ENCODE measurements around the gene FCN3. TPM values are rescaled to one million over a fixed set of nuclear protein-coding genes. Genes with fewer than 3 reads are reported as not detected.

Gene FCN3
- total RNA-seq, 2 donors from 2014 or later, result 0.26 TPM; not detected in 1

- H3K9me3 Mint-ChIP-seq, result no peaks in the 10 kb centered on the region
- no peak overlapping the region for H3K4me3 ChIP-seq (ENCODE audit: low read length)
- H3K27ac ChIP-seq (ENCODE audit: low read depth, low read length), result no peak overlapping the region
- H3K36me3 Mint-ChIP-seq (ENCODE audit: low read depth), result no peaks in the 10 kb centered on the region
- no peak overlapping the region for H3K4me3 Mint-ChIP-seq
- no peaks in the 10 kb centered on the region for H3K4me1 Mint-ChIP-seq
- no peaks in the 10 kb centered on the region for H3K27me3 ChIP-seq (ENCODE audit: control insufficient read depth, insufficient read depth, low read length, poor library complexity, severe bottlenecking)
- no peaks in the 10 kb centered on the region for H3K36me3 ChIP-seq (ENCODE audit: control insufficient read depth, insufficient read depth, low read length)
- peak; percentile 78 for DNase-seq
- H3K4me1 ChIP-seq (ENCODE audit: control insufficient read depth, insufficient read depth, low read length), result no peaks in the 10 kb centered on the region
- H3K9ac ChIP-seq (ENCODE audit: extremely low read depth, low read length, poor library complexity, severe bottlenecking), result no peak overlapping the region
- peak; percentile 69 for TF ChIP-seq CTCF (conservative IDR thresholded peaks at IDR 0.05)
- H3K27ac Mint-ChIP-seq, result no peak overlapping the region
- H3K9me3 ChIP-seq (ENCODE audit: control insufficient read depth, low read length), result no peaks in the 10 kb centered on the region
- peaks cover 3% of the 10 kb centered on the region for H3K27me3 Mint-ChIP-seq (ENCODE audit: insufficient read depth)
- 91 to 93% methylated on average over 4 to 11 of the region's 11 CpGs for WGBS, 2 experiments (ENCODE audit: insufficient coverage in 1 of 2, insufficient read length in 1 of 2)
These were observed 1.6 kb downstream of the FCN3 start for GRCh38 chr1:27372808-27373690.

GRCh38 chr1:27372022-27372807 lies 2.4 kb downstream of the FCN3 start:
- H3K27ac ChIP-seq (ENCODE audit: low read depth, low read length), result no peak overlapping the region
- no peaks in the 10 kb centered on the region for H3K4me1 ChIP-seq (ENCODE audit: control insufficient read depth, insufficient read depth, low read length)
- WGBS, 2 experiments (ENCODE audit: insufficient coverage in 1 of 2, insufficient read length in 1 of 2), result 91 to 94% methylated on average over 14 to 19 of the region's 19 CpGs
- H3K27ac Mint-ChIP-seq, result no peak overlapping the region
- no peaks in the 10 kb centered on the region for H3K36me3 ChIP-seq (ENCODE audit: control insufficient read depth, insufficient read depth, low read length)
- peaks cover 3% of the 10 kb centered on the region for H3K27me3 Mint-ChIP-seq (ENCODE audit: insufficient read depth)
- no peak overlapping the region for H3K4me3 ChIP-seq (ENCODE audit: low read length)
- H3K9me3 Mint-ChIP-seq, result no peaks in the 10 kb centered on the region
- H3K9ac ChIP-seq (ENCODE audit: extremely low read depth, low read length, poor library complexity, severe bottlenecking), result no peak overlapping the region
- peaks cover 2% of the 10 kb centered on the region for H3K4me1 Mint-ChIP-seq
- no peak overlapping the region for H3K4me3 Mint-ChIP-seq
- no peak for DNase-seq
- no peak for TF ChIP-seq CTCF (conservative IDR thresholded peaks at IDR 0.05)
- H3K9me3 ChIP-seq (ENCODE audit: control insufficient read depth, low read length), result no peaks in the 10 kb centered on the region
- no peaks in the 10 kb centered on the region for H3K36me3 Mint-ChIP-seq (ENCODE audit: low read depth)
- H3K27me3 ChIP-seq (ENCODE audit: control insufficient read depth, insufficient read depth, low read length, poor library complexity, severe bottlenecking), result no peaks in the 10 kb centered on the region

GRCh38 chr1:27368869-27369582 lies 5.6 kb downstream of the FCN3 start:
- H3K4me3 Mint-ChIP-seq, result no peak overlapping the region
- H3K27ac ChIP-seq (ENCODE audit: low read depth, low read length), result no peak overlapping the region
- peaks cover 3% of the 10 kb centered on the region for H3K27me3 Mint-ChIP-seq (ENCODE audit: insufficient read depth)
- H3K27me3 ChIP-seq (ENCODE audit: control insufficient read depth, insufficient read depth, low read length, poor library complexity, severe bottlenecking), result no peaks in the 10 kb centered on the region
- 85 to 86% methylated on average over 12 to 13 of the region's 13 CpGs for WGBS, 2 experiments (ENCODE audit: insufficient coverage in 1 of 2, insufficient read length in 1 of 2)
- no peaks in the 10 kb centered on the region for H3K36me3 ChIP-seq (ENCODE audit: control insufficient read depth, insufficient read depth, low read length)
- H3K27ac Mint-ChIP-seq, result no peak overlapping the region
- H3K9me3 Mint-ChIP-seq, result no peaks in the 10 kb centered on the region
- H3K9me3 ChIP-seq (ENCODE audit: control insufficient read depth, low read length), result no peaks in the 10 kb centered on the region
- peaks cover 12% of the 10 kb centered on the region for H3K4me1 Mint-ChIP-seq
- no peak overlapping the region for H3K4me3 ChIP-seq (ENCODE audit: low read length)
- TF ChIP-seq CTCF (conservative IDR thresholded peaks at IDR 0.05), result peak; percentile 58
- H3K9ac ChIP-seq (ENCODE audit: extremely low read depth, low read length, poor library complexity, severe bottlenecking), result no peak overlapping the region
- no peaks in the 10 kb centered on the region for H3K36me3 Mint-ChIP-seq (ENCODE audit: low read depth)
- H3K4me1 ChIP-seq (ENCODE audit: control insufficient read depth, insufficient read depth, low read length), result no peaks in the 10 kb centered on the region
- no peak for DNase-seq

Data from endodermal cell (in vitro differentiated cells).